ENCODE results near the gene TWF2. TPM values are rescaled to one million over a fixed set of nuclear protein-coding genes. Genes with fewer than 3 reads are reported as not detected.

TWF2 gene
- total RNA-seq, 1 experiment from 2014 or later: 44.8 TPM

GRCh38 chr3:52223449-52224408 lies 15.2 kb downstream of the TWF2 start:
- Histone ChIP-seq H3K56ac (ENCODE audit: insufficient read length, low read depth, low read length) (no peak overlapping the region), H3K9me3 (ENCODE audit: control insufficient read depth, low read depth, low read length) (no peaks in the 10 kb centered on the region)
- DNase-seq: peak; percentile 16

More at GRCh38 chr3:52223449-52224408, 15.2 kb downstream of the TWF2 start:
- H3K9ac ChIP-seq (ENCODE audit: extremely low read depth, insufficient read length, low read length): no peak overlapping the region
- no peaks in the 10 kb centered on the region for H3K23me2 ChIP-seq (ENCODE audit: insufficient read length, low read depth, low read length, poor library complexity, severe bottlenecking)
- WGBS (ENCODE audit: extremely low coverage, insufficient read length, low lambda C conversion rate): no CpG with 5 or more reads among the region's 32 CpGs
- H3K27me3 ChIP-seq (ENCODE audit: insufficient read depth, low read length): no peaks in the 10 kb centered on the region
- H3K79me1 ChIP-seq (ENCODE audit: insufficient read depth, low read depth, low read length, poor library complexity, severe bottlenecking): no peaks in the 10 kb centered on the region
- H4K91ac ChIP-seq (ENCODE audit: insufficient read length, low read depth, low read length): no peak overlapping the region
- H3K23ac ChIP-seq (ENCODE audit: insufficient read length, low read depth, low read length): no peak overlapping the region
- Mint-ChIP-seq H3K36me3 (ENCODE audit: insufficient read depth in 1 of 3, low read depth in 3 of 3) (no peaks in the 10 kb centered on the region; a peak in 1 of 7 replicates), H3K4me1 (peaks cover 0 to 23% of the 10 kb centered on the region in 2 experiments; a peak in 3 of 4 replicates), H3K9me3 (no peaks in the 10 kb centered on the region; a peak in 2 of 5 replicates), H3K27me3 (ENCODE audit: low read depth) (no peaks in the 10 kb centered on the region; the same call in none of the 2 replicates), H3K4me3 (no peak overlapping the region; a peak in 2 of 5 replicates), H3K27ac (peak overlapping the region in 2 of 3 experiments; percentile 46 to 84; a peak in 3 of 7 replicates)
- H4K20me1 ChIP-seq (ENCODE audit: control insufficient read depth, insufficient read depth, insufficient read length): no peaks in the 10 kb centered on the region
- TF ChIP-seq CTCF (conservative IDR thresholded peaks at IDR 0.05): no peak
- no peaks in the 10 kb centered on the region for H3K4me1 ChIP-seq (ENCODE audit: insufficient read depth, low read length)
- no peak overlapping the region for H4K5ac ChIP-seq (ENCODE audit: insufficient read length, low read depth, low read length)
- no peak overlapping the region for H2BK120ac ChIP-seq (ENCODE audit: low read depth, low read length, poor library complexity, severe bottlenecking)
- H2BK5ac ChIP-seq (ENCODE audit: insufficient read length, low read length): no peak overlapping the region
- H3K18ac ChIP-seq (ENCODE audit: insufficient read length, low read depth, low read length): no peak overlapping the region
- no peaks in the 10 kb centered on the region for H3K79me2 ChIP-seq (ENCODE audit: insufficient read depth, low read length)
- H3K27ac ChIP-seq (ENCODE audit: insufficient read length, low read depth, low read length): no peak overlapping the region
- H3T11ph ChIP-seq (ENCODE audit: low read length): no peak overlapping the region
- H3K4ac ChIP-seq (ENCODE audit: low read depth, low read length): no peak overlapping the region
- no peak overlapping the region for H2BK20ac ChIP-seq (ENCODE audit: low read depth, low read length, poor library complexity, severe bottlenecking)
- no peak overlapping the region for H3K14ac ChIP-seq (ENCODE audit: insufficient read depth, low read length)
- H2BK15ac ChIP-seq (ENCODE audit: low read depth, low read length): no peak overlapping the region
- no peak overlapping the region for H3K4me2 ChIP-seq (ENCODE audit: insufficient read depth, insufficient read length, low read length)
- H2AFZ ChIP-seq (ENCODE audit: low read length): no peak overlapping the region
- no peak overlapping the region for H2AK5ac ChIP-seq (ENCODE audit: insufficient read length, low read length)
- H2BK12ac ChIP-seq (ENCODE audit: insufficient read length, low read depth, low read length): no peak overlapping the region
- no peak overlapping the region for H4K8ac ChIP-seq (replicated peaks; ENCODE audit: insufficient read length, low read depth, low read length)
